HuH-7 (cell line): ENCODE results near the gene TPRKB.
A peak's percentile ranks its signal among the peaks of the same experiment; 100 is the strongest.
"Not testable (repeated sequence)": the region's sequence is repeated elsewhere in the genome, so short reads cannot be mapped to it uniquely, and the experiment has no call there.

Experiments
- DNase-seq: peaks from one replicate; pipeline ENCODE4 v3.0.0; 2011; ENCODE audit warnings: low spot score

The TPRKB gene

GRCh38 chr2:73736855-73737779 lies at the start of gene TPRKB:
Gene TPRKB, minus strand, starts transcription at chr2:73737345. Its CDS starts 2,776 bp downstream, at chr2:73734569.
- peak; percentile 97 for DNase-seq

GRCh38 chr2:73783883-73784282 lies 46.7 kb upstream of the TPRKB start, which contains the start of gene C2orf78:
Gene C2orf78, plus strand, starts transcription at chr2:73784183. Its CDS starts 127 bp downstream, at chr2:73784310.
- DNase-seq = not testable (repeated sequence)

GRCh38 chr2:73783402-73783801 lies 46.3 kb upstream of the TPRKB start:
- DNase-seq = not testable (repeated sequence)

- DNase-seq = no peak
Measured at GRCh38 chr2:73780237-73780582, 43.1 kb upstream of the TPRKB start.

GRCh38 chr2:73779467-73780236 lies 42.5 kb upstream of the TPRKB start, which contains the start of gene DUSP11:
Gene DUSP11, minus strand, starts transcription at chr2:73780103. Its CDS starts 129 bp downstream, at chr2:73779974.
- peak; percentile 85 for DNase-seq

GRCh38 chr2:73778867-73779466 lies 41.8 kb upstream of the TPRKB start:
- not testable (repeated sequence) for DNase-seq

GRCh38 chr2:73776869-73777519 lies 39.8 kb upstream of the TPRKB start:
- no peak for DNase-seq

- DNase-seq = no peak
Measured at GRCh38 chr2:73776381-73776780, 39.2 kb upstream of the TPRKB start.

- DNase-seq = no peak
Measured at GRCh38 chr2:73772819-73773218, 35.7 kb upstream of the TPRKB start.

- DNase-seq = no peak
Measured at GRCh38 chr2:73770725-73771124, 33.6 kb upstream of the TPRKB start.

GRCh38 chr2:73766994-73767393 lies 29.8 kb upstream of the TPRKB start:
- no peak for DNase-seq

GRCh38 chr2:73766349-73766748 lies 29.2 kb upstream of the TPRKB start:
- DNase-seq = no peak

- DNase-seq = no peak
Measured at GRCh38 chr2:73764945-73765344, 27.8 kb upstream of the TPRKB start.

GRCh38 chr2:73762571-73762970 lies 25.4 kb upstream of the TPRKB start:
- no peak for DNase-seq

- no peak for DNase-seq
Measured at GRCh38 chr2:73759904-73760303, 22.8 kb upstream of the TPRKB start.

- DNase-seq = no peak
Measured at GRCh38 chr2:73759285-73759764, 22.2 kb upstream of the TPRKB start.

GRCh38 chr2:73754332-73754731 lies 17.2 kb upstream of the TPRKB start:
- not testable (repeated sequence) for DNase-seq

- no peak for DNase-seq
Measured at GRCh38 chr2:73749314-73749713, 12.2 kb upstream of the TPRKB start.

GRCh38 chr2:73746877-73747208 lies 9.7 kb upstream of the TPRKB start:
- DNase-seq = no peak

GRCh38 chr2:73746015-73746876 lies 9.1 kb upstream of the TPRKB start:
- no peak for DNase-seq

GRCh38 chr2:73740767-73741166 lies 3.6 kb upstream of the TPRKB start:
- DNase-seq = no peak
